ENCODE results near the gene RPH3AL. TPM values are rescaled to one million over a fixed set of nuclear protein-coding genes. Genes with fewer than 3 reads are reported as not detected.

Gene RPH3AL
- total and polyA plus RNA-seq, 2 of the 8 experiments (the other 6 are each of a cell fraction or from before 2014, with no cell fraction given) = 5.6 to 5.8 TPM

DNA sequence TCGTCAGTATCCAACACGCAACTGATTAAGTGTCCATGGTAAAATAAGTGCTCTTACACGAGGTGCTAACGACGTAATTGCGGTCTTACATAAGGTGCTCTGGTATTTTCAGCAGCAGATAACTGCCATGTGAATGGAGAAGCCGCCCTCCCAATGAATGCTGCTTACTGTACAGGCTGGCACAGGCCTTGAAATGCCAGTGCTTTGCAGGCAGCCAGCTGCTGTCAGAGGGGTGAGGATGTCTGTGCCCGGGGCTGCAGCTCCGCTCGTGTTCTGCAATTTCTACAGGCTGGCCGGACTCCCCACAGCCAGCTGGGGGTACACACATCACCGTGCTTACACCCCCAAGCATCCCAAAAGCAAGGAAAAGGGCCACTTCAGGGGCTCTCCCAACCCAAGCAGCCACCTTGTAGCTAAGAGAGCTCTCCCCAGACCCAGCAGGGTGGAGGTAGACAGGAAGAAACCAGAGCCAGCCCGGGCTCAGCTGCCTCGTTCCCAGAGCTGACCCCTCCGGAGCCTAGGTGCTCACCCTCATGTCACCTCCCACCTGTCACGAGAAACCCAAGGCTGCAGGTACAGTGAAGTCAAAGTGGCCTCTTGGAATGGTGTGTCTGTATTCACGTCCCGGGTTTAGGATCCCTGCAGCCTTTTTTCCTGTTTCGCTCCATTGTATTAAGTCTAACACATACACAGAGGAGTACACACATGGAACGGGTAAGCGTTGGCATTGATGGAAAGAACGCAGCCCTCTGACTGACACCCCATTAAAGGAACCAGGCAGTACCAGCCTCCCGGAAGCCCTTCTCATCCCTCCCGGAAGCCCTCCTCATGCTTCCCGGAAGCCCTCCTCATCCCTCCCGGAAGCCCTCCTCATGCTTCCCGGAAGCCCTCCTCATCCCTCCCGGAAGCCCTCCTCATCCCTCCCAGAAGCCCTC is 27.2 kb upstream of the RPH3AL start (continued):
- TF ChIP-seq KDM4A (IDR thresholded peaks at IDR 0.05; ENCODE audit: low read depth, low read length, severe bottlenecking) = no peak
- TF ChIP-seq RNF2 (IDR thresholded peaks at IDR 0.05; ENCODE audit: borderline replicate concordance, low read depth, low read length, missing control alignments, poor library complexity, severe bottlenecking) = no peak
- no peak for TF ChIP-seq SP4 (IDR thresholded peaks at IDR 0.05; ENCODE audit: low read length)
- TF ChIP-seq SP1 (IDR thresholded peaks at IDR 0.05; ENCODE audit: low read depth, low read length) = no peak
- no peak for TF ChIP-seq TCF12 (IDR thresholded peaks at IDR 0.05; ENCODE audit: low read depth, low read length)
- no peak for TF ChIP-seq CEBPB (IDR thresholded peaks at IDR 0.05; ENCODE audit: low read depth, low read length)
- TF ChIP-seq, protein P1, sequence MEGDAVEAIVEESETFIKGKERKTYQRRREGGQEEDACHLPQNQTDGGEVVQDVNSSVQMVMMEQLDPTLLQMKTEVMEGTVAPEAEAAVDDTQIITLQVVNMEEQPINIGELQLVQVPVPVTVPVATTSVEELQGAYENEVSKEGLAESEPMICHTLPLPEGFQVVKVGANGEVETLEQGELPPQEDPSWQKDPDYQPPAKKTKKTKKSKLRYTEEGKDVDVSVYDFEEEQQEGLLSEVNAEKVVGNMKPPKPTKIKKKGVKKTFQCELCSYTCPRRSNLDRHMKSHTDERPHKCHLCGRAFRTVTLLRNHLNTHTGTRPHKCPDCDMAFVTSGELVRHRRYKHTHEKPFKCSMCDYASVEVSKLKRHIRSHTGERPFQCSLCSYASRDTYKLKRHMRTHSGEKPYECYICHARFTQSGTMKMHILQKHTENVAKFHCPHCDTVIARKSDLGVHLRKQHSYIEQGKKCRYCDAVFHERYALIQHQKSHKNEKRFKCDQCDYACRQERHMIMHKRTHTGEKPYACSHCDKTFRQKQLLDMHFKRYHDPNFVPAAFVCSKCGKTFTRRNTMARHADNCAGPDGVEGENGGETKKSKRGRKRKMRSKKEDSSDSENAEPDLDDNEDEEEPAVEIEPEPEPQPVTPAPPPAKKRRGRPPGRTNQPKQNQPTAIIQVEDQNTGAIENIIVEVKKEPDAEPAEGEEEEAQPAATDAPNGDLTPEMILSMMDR (IDR thresholded peaks at IDR 0.05; ENCODE audit: control extremely low read depth in 1 of 3, insufficient read depth in 1 of 3, low read depth in 1 of 3, low read length in 3 of 3) = no peak
- TF ChIP-seq CHD1 (IDR thresholded peaks at IDR 0.05; ENCODE audit: low read depth, low read length) = no peak
- no peak for TF ChIP-seq BRCA1 (IDR thresholded peaks at IDR 0.05; ENCODE audit: low read depth, low read length)
- no peak for TF ChIP-seq EP300 (IDR thresholded peaks at IDR 0.05; ENCODE audit: borderline replicate concordance in 1 of 2, low read depth in 2 of 2, low read length in 2 of 2)

Measured in H1 (cell line).